Stimulated activated CD4-positive, alpha-beta T cell treated with anti-CD3 and anti-CD28 coated beads, Interleukin-2, amount 100 ng/mL, for 24 hours (primary cell): ENCODE results near the gene PHF20.
"Not testable (repeated sequence)": the region's sequence is repeated elsewhere in the genome, so short reads cannot be mapped to it uniquely, and the experiment has no call there.

ENCODE experiments used
- DNase-seq, 2 donors: peaks; one replicate each; pipeline ENCODE4 v3.0.0-alpha.2; 2020

Gene PHF20

DNA sequence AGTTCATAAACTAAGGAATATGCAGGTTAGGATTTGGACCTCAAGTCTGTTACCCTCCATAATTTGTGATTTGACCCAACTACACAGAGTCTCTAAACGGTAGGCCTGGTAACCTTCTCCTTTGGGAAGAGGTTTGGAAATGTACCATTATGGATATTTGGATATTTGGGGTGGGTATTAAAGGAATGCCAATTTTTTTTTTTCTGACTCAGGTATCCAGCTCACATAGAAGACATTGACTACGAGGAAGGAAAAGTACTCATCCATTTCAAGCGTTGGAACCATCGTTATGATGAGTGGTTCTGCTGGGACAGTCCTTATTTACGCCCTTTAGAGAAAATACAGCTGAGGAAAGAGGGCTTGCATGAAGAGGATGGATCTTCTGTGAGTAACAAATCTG lies 70.5 kb downstream of the PHF20 start:
- DNase-seq, result no peak

DNA sequence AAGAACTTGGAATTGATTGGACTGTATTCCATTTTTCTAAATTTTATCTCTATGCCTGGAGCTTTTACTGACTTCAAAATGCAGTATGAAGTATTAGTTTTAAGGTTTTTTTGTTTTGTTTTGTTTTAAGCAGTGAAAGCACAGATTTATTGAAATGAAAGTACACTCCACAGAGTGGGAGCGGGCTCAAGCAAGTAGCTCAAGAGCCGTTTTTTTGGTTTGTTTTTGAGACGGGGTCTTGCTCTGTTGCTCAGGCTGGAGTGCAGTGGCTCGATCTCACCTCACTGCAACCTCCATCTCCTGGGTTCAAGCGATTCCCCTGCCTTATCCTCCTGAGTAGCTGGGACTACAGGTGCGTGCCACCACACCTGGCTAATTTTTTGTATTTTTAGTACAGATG lies 72.1 kb downstream of the PHF20 start:
- not testable (repeated sequence) for DNase-seq

DNA sequence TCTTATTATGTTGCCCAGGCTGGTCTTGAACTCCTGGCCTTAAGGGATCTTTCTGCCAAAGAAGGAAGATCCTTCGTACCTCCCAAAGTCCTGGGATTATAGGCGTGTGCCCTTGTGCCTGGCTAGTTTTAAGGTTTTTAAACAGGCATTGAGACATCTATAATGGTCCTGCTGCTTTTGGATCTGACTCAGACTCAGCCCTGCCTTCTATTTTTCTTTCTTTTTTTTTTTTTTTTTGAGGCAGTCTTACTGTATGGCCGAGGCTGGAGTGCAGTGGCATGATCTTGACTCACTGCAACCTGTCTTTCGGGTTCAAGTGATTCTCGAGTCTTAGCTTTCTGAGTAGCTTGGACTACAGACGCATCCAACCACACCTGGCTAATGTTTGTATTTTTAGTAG lies 73.7 kb downstream of the PHF20 start:
- no peak for DNase-seq

DNA sequence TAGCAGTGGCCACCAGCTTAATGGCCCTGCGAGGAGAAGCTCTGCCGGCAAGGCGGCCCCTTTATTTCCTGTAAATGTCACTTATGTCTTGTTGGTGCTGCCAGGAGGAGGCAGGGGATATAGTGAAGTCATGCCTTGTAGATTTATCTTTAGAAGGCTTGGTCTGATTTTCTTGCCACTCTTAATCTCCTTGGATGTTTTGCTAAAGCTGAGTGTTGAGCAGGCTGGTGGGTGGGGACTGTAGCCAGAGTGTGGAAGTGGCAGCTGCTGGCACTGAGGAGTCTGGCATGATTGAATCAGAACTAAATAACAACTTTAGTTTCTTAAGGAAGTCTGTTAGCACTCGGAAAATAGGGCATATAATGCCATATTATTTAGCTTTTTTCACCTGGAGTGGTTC lies 77.9 kb downstream of the PHF20 start:
- DNase-seq, result no peak

DNA sequence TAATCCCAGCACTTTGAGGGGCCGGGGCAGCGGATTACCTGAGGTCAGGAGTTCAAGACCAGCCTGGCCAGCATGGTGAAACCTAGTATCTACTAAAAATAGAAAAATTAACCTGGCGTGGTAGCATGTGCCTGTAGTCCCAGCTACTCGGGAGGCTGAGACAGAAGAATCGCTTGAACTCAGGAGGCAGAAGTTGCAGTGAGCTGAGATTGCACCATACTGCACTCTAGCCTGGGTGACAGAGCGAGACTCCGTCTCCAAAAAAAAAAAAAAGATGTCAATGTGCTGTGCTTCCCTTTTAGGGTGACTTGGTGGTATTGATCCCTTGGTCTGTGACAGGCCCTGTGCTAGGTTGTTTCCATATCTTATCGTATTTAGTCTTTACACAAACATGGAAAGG lies 79.8 kb downstream of the PHF20 start:
- not testable (repeated sequence) for DNase-seq

DNA sequence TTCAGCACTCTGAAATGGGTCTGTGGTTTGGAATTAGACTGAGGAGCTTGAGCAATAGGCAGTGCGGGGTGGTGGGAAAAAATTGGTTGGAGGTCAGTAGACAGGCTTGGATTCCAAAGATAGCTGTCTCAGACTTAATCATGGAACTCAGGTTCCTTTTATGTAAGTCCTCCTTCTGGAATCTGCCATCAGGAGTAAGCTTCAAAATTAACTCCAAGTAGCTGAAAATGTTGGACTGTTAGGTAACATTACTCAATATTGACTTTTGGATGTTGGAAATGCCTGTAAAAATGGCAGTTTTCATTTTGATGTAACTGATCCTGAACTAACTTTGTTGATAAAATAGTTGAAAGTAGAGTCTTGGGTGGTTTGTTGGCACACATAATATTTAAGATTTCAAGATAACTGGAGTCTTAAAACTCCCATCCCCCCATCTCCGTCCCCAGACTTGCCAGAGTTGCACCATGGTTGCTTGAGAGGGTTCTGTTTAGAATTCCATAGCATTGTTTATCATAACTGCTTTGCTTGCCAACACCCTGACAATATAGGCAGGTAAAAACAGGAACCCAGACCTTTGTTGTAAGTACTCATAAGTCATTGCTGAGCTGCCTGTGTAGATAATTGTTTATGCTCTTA lies 83.0 kb downstream of the PHF20 start:
- DNase-seq, result no peak

DNA sequence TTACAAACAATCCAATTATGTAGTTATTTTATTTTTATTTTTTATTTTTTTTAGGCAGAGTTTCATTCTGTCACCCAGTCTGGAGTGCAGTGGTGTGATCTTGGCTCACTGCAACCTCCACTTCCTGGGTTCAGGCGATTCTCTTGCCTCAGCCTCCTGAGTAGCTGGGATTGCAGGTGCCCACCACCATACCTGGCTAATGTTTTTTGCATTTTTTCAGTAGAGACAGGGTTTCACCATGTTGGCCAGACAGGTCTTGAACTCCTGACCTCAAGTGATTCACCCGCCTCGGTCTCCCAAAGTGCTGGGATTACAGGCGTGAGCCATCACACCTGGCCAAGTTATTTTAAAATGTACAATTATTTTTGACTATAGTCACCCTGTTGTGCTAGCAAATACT lies 83.8 kb downstream of the PHF20 start:
- DNase-seq, result not testable (repeated sequence)

DNA sequence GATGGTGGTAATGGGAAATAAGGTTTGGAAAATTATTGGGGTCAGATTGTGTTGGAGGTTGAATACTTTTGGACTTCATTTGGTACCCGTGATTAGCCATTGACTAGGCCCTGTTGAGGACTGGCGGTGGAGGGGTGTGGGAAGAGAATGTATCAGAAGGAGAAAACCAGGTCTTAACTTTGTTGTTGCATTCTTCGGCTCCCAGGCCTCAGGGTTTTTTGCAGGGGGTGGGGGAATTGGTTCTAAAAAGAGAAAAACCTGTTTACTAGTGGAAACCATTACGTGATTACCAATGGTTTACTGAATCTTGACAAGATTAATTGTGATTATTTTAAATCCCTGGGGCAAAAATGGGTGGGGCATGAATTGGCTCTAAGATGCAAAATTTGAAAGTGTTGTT lies 85.1 kb downstream of the PHF20 start:
- DNase-seq, result no peak

DNA sequence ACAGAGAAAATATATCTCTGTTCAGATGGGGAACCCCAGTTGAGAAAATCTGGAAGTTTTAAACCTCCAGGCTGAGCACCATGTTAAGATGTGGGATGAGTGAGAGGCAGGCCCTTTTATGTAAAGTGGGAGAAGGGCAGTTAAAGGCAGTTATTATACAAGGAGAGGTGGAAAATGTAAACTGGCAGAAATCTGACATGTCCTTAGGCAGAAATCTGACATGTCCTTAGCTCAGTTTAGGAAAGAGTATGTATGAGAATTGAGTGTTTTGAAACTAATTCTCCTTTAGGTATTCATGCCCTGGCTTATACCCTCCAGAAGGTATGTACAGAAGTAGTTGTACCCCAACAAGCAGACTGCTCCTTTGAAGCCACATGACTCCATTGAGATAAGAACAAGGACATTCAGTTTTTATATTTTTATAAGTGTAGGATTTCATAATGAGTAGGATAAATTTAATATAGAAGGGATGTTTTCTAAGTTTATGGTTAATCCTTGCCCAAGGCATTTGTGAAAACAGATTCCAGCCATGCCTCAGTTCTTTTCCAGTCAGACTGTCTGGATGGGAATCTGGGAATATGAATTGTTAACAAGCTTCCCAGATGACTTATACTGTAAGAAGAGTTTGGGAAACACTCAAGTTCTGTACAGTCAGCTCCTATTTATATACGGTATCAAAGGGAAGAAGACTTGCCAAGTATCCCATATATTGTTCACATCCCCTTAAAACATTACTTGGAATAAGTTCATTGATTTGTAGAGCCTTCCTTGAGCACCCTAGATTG lies 94.8 kb downstream of the PHF20 start:
- DNase-seq, result no peak

DNA sequence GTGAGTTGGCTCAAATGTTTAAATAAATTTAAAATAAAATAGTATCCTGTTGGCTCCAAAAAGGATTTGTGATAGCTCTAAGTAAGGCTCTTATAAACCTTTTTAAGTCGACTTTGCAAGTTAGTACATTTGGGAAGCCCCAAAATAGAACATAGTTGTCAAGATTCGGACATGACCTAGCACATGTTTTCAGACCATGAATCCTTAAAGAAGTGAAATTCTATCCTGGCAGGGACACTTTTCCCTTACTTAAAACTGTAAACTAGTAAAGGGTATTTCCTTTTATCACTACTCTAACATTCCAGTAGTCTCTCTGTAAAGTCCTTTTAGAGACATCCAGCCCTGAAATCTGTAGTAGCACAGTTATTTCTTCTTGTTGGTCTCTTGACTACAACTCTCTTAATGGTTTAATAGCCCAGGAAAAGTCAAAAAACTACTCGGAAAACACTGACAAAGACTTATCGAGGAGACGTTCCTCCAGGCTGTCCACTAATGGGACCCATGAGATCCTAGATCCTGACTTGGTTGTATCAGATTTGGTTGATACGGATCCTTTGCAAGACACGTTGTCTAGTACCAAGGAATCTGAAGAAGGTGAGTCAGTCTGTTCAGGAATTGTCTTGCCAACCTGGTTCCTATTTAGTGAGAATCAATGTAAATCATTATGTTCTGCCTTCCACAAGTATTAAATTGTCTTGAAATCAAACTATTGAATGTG lies 98.9 kb downstream of the PHF20 start:
- DNase-seq, result no peak

DNA sequence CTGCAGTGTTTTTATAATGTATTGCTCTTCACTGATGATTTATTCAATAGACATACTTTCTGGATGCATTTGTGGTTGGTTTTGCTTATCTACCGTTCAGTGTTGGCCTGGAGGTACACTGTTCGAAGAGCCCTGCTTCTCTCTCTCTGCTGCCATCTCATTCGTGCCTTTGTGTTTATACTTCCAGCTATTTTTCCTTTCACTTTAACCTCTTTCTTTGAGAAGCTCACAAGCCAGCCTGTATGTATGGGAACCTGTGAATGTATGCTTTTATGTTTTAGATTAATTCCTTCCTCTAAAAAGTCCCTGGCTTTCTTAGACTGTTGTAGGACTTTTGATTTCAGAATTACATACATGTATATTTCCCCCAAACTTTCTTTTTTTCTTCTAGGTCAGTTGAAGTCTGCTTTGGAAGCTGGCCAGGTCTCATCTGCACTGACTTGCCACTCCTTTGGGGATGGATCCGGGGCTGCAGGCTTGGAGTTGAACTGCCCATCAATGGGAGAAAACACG lies 99.5 kb downstream of the PHF20 start:
- DNase-seq, result no peak

DNA sequence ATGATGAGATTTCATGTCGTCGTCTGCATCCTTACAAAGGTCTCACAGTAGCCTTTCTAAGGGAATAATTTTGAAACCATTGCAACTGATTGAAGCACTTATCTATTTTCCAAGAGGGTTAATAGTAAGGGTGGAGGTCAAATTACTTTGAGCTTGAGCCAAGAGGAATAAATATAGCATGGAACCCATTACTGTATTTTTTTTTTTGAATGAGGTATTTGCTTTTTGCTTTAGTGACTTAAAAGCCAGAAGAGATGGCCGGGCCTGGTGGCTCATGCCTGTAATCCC lies 104.2 kb downstream of the PHF20 start:
- no peak for DNase-seq

DNA sequence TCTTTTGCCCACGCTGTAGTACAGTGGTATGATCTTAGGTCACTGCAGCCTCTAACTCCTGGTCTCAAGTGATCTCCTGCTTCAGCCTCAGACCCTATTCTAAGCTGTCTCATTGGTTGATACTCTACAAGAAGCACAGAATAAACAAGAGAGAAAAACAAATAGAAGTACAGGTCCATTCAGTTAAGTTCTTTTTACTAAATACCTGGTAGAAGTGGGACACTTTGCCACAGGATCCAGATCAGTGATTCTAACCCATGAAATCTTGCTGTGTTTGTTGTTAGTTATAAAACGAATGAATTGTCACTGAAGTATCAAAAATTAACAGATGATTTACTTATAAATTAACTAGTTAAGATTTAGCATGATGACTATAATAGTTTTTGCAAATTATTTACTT lies 105.8 kb downstream of the PHF20 start:
- DNase-seq, result no peak

DNA sequence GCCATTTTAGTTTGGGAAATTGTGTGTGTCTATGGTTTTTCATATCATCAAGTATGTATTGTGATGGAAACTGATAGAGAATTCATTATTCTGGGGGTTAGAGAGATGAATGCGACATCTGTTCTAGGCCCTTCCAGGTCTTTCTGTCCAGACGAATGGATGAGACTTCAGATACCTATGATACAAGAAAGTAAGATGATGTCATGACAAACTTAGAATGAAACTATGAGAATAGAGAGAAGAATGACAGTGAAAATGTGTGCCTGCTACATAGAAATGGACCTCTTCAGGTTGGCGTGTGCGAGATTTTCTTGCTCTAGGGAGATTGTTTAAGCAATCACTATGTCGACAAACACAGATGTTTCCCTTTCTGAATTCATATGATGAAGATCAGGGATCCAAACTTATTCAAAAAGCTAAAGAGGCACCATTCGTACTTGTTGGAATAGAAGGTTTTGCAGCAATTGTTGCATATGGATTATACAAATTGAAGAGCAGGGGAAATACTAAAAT lies 106.4 kb downstream of the PHF20 start:
- DNase-seq, result no peak

DNA sequence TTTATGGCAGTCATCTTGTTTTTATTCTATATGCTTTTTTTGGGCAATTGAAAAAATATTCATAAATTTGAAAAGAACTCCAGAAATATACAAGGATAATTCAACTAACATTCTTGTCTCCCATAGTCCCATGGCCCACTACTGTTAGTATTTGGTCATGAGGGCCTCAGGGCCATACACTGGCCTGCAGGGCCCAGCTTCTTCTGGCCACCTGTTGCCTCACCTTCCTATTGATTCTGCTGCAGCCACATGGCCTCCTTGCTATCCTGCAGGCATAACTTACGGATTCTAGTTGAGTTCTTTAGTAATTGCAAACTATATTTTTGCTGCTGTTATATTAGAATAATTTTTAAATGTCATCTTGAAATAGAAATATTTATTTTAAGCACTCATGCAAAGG lies 109.9 kb downstream of the PHF20 start:
- no peak for DNase-seq

DNA sequence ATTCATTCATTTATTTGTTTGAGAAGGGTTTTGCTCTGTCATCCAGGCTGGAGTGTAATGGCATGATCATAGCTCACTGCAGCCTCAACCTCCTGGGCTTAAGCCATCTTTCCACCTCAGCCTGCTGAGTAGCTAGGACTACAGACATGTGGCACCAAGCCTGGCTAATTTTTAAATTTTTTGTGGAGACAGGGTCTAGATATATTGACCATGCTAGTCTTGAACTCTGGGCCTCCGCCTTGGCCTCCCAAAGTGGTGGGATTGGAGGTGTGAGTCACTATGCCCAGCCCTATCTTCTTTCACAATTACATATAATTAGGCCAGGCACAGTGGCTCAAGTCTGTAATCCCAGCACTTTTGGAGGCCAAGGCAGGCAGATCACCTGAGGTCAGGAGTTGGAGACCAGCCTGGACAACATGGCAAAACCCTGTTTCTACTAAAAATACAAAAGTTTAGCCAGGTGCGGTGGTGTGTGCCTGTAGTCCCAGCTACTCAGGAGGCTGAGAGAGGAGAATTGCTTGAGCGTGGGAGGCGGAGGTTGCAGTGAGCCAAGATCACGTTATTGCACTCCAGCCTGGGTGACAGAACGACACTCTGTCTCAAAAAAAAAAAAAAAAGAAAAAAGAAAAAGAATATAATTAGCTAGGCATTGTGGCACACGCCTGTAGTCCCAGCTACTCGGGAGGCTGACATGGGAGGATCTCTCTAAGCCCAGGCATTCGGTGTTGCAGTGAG lies 110.8 kb downstream of the PHF20 start:
- not testable (repeated sequence) for DNase-seq

DNA sequence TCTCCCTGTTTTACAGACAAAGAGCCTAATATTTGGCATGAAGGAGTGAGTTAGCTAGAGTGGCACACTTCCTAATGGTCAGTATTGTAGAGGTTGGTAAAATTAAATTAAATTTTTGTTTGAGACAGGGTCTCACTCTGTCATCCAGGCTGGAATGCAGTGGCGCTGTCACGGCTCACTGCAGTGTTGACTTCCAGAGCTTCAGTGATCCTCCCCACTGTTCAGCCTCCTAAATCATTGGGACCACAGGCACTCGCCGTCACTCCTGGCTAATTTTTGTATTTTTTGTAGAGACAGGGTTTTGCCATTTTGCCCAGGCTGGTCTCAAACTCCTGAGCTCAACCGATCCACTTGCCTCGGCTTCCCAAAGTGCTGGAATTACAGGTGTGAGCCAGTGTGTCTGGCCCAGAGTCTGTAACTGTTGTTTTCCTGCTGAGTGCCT lies 111.5 kb downstream of the PHF20 start:
- no peak for DNase-seq

DNA sequence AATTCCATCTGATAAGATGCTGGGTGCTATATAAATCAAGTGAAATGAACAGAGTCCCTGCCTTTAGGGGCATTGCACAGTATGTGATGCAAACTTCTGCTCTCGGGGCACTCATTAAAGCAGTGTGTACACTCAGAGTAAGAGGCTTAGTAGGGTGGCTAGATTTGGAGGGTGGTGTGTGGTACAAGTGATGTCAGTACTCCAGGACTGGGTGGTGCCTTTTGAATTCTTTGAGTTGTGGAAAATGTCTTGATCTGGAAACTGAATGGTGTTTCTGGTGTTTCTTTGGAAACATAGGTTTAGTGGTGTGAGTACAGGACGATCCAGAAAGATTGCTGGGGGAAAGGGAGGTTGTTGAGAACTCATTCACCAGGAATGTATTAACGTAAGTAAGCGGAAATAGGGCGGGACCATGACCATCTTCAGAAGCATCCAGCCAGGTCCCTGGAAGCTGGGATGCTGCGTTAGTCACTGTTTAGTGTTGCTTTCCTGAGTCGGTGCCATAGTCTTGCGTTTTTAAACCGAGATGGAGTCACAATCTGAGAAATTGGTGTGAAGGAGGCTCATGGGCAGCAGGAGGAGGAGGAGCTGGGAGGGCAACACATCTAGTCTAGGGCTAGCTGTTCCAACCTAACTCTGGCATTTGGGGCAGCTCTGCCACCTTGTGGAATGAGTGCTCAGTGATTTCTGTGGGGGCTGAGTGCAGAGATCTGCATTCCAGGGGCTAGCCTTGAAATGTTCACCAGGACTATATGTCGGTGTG lies 112.1 kb downstream of the PHF20 start:
- DNase-seq, result peak; percentile 46 to 60

DNA sequence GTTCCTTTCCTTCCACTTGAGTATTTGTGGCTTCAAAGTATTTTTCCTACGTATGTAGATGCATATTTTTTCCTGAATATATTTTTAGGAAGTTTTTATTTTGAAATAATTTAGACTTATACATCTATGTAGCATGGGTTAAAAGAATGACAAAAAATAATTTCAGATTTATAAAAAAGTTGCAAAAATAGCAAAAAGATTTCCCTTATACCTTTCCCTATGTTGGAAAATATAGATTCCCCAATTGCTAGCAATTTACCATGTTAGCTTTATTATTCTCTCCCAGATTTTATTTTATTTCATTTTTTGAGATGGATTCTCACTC lies 112.7 kb downstream of the PHF20 start:
- no peak for DNase-seq

DNA sequence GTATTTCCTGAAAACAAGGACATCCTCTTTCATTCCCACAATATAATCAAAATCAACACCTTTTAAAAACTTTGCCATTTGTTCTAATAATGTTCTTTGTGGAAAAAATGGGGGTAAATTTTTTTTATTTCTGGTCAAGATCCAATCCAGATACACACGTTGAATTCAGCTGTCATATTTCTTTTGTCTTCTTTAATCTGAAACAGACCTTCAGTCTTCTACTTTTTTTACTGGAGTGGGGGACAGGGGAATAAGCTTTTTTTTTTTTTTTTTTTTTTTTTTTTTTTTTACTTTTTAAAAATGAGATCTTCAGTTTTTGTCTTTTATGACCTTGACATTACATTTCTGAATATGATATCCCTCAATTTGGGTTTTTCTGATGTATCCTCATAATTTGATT lies 113.4 kb downstream of the PHF20 start:
- no peak for DNase-seq

DNA sequence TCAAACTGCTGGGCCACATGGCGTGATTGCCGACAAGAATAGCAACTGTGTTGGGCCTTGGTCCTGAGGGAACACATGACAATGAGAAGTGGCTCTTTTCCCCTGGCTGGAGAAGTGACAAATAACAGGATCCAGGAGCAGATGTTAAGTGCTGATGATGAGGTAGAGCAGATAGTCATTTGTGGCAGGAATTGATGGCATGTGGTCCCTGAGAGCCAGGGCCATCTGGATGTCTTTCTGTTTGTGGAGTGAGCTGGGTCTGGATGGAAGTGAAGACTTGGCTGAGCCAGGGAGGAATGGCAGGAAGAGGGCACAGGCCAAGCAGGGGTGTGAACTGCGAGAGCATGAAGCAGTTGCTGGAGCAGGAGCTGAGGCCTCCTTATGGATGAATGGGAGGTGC lies 114.7 kb downstream of the PHF20 start:
- DNase-seq, result no peak

DNA sequence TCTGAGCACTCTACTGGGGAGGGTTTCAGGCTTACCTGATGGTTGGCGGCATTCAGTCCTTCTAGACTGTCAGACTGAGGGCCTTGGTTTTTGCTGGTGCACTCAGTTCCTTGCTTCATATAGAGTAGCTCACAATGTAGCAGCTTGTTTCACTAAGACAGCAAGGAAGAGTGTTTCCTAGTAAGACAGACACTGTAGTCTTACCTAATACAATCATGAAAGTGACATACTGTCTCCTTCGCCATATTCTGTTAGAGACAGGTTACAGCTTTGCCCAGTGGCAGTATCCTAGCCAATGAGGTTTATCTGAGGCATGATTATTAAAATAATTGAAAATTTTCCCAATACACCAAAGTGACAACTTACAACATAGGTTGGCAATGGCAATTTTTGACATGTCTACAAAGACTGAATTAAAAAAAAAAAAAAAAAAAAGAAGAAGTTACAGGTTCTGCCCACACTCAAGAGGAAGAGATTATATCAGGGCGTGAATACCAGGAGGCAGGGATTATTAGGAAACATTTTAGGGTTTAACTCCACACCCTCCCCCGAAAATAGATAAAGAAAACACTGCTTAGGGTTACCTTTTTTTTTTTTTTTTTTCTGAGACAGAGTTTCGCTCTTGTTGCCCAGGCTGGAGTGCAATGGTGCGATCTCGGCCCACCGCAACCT lies 115.7 kb downstream of the PHF20 start:
- no peak for DNase-seq
